ENCODE measurements around the gene C2CD2.

The C2CD2 gene

DNA sequence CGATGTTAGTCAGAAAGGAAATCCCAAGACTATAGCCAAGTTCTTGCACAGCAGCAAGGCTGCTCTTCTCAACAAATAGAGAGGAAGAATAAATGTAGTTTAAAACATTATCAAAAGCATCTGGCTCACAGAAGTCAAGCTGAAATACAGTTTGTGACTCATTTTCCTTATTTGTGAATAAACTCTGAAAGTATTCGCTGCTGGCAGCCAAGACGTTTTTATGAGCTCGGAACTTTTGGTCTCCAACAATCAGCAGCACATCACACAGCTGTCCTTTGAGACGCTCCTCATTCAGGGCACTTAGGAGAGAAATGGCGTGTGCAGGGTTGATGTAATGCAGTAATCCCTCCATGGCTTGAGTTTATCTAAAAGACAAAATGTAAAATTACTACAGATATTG, 39.9 kb upstream of the C2CD2 start:
- H3K4me3 ChIP-seq (ENCODE audit: low read length), result no peak overlapping the region
- no peak overlapping the region for H3K27ac ChIP-seq (ENCODE audit: low read depth, low read length)
- no peak overlapping the region for H3K4me2 ChIP-seq (ENCODE audit: low read length)
- H3K36me3 ChIP-seq (ENCODE audit: control insufficient read depth, low read length), result peaks cover 84% of the 10 kb centered on the region
- peaks cover 3% of the 10 kb centered on the region for H3K79me2 ChIP-seq (ENCODE audit: control insufficient read depth, low read length)
- no peaks in the 10 kb centered on the region for H4K20me1 ChIP-seq (ENCODE audit: control insufficient read depth, insufficient read depth, low read depth, low read length)
- H3K27me3 ChIP-seq (ENCODE audit: control insufficient read depth, low read length), result no peaks in the 10 kb centered on the region
- H3F3A ChIP-seq (ENCODE audit: control insufficient read depth, insufficient read depth), result no peaks in the 10 kb centered on the region; the same call in 1 of the 2 replicates
- peaks cover 10% of the 10 kb centered on the region for H3K9me3 ChIP-seq (ENCODE audit: control insufficient read depth, insufficient read depth, low read length)
- no peaks in the 10 kb centered on the region for H3K4me1 ChIP-seq (ENCODE audit: control insufficient read depth, low read length)
- no peaks in the 10 kb centered on the region for H3K9me2 ChIP-seq (replicated peaks; ENCODE audit: control insufficient read depth, low read length)
- TF ChIP-seq, protein P1, sequence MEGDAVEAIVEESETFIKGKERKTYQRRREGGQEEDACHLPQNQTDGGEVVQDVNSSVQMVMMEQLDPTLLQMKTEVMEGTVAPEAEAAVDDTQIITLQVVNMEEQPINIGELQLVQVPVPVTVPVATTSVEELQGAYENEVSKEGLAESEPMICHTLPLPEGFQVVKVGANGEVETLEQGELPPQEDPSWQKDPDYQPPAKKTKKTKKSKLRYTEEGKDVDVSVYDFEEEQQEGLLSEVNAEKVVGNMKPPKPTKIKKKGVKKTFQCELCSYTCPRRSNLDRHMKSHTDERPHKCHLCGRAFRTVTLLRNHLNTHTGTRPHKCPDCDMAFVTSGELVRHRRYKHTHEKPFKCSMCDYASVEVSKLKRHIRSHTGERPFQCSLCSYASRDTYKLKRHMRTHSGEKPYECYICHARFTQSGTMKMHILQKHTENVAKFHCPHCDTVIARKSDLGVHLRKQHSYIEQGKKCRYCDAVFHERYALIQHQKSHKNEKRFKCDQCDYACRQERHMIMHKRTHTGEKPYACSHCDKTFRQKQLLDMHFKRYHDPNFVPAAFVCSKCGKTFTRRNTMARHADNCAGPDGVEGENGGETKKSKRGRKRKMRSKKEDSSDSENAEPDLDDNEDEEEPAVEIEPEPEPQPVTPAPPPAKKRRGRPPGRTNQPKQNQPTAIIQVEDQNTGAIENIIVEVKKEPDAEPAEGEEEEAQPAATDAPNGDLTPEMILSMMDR (IDR thresholded peaks at IDR 0.05; ENCODE audit: low read depth, low read length, poor library complexity, severe bottlenecking), result no peak
- no peak for TF ChIP-seq EZH2phosphoT487 (IDR thresholded peaks at IDR 0.05; ENCODE audit: borderline replicate concordance, low read length)

DNA sequence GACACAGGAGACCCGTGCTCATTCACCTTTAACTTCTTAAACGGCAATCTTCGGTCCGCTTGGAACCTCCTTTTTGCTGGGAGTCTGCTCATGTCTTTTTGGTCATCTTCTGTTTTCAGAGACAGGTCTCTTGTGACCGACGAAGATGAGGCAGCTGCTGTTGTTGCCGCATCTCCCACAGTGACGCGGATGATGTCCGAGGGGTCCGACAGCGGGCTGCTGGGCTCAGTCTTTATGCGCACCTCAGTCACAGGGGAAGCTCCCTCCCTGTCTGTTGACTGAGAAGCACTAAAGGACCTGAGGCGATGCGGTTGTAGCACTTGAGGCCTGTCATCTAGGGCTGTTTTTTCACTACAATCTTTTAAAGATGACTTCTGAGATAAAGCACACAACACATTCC, 38.8 kb upstream of the C2CD2 start:
- no peaks in the 10 kb centered on the region for H3K9me2 ChIP-seq (replicated peaks; ENCODE audit: control insufficient read depth, low read length)
- no peaks in the 10 kb centered on the region; the same call in 1 of the 2 replicates for H3K79me2 ChIP-seq (ENCODE audit: control insufficient read depth, low read length)
- no peak overlapping the region for H3K4me2 ChIP-seq (ENCODE audit: low read length)
- H3K27me3 ChIP-seq (ENCODE audit: control insufficient read depth, low read length), result no peaks in the 10 kb centered on the region
- no peaks in the 10 kb centered on the region for H3K4me1 ChIP-seq (ENCODE audit: control insufficient read depth, low read length)
- H3K9me3 ChIP-seq (ENCODE audit: control insufficient read depth, insufficient read depth, low read length), result peaks cover 10% of the 10 kb centered on the region
- no peaks in the 10 kb centered on the region; the same call in 1 of the 2 replicates for H3F3A ChIP-seq (ENCODE audit: control insufficient read depth, insufficient read depth)
- H4K20me1 ChIP-seq (ENCODE audit: control insufficient read depth, insufficient read depth, low read depth, low read length), result no peaks in the 10 kb centered on the region
- no peak overlapping the region for H3K4me3 ChIP-seq (ENCODE audit: low read length)
- no peak overlapping the region for H3K27ac ChIP-seq (ENCODE audit: low read depth, low read length)
- TF ChIP-seq, protein P1 (IDR thresholded peaks at IDR 0.05; ENCODE audit: low read depth, low read length, poor library complexity, severe bottlenecking), result no peak
- TF ChIP-seq EZH2phosphoT487 (IDR thresholded peaks at IDR 0.05; ENCODE audit: borderline replicate concordance, low read length), result no peak
- H3K36me3 ChIP-seq (ENCODE audit: control insufficient read depth, low read length), result peaks cover 77% of the 10 kb centered on the region

DNA sequence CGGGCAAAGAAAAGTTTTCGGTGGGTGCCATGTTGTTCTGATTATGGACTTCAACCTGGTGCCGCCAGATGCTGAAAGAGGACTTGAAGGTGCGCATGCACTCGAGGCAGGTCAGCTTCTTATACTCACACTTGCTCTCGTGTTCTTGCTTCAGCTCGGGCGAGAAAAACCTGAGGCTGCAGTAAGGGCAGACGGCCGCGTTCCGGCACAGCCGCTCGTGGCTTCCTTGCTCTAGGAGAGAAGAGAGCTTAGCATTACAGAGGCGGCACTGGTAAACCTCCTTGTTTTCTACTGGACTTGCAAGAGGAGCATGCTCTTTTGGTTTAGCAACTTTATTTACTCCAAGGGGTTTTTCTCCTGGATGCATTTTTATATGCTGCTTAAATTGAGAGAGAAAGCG, 37.8 kb upstream of the C2CD2 start:
- Histone ChIP-seq H3K4me1 (ENCODE audit: control insufficient read depth, low read length) (no peaks in the 10 kb centered on the region), H3F3A (ENCODE audit: control insufficient read depth, insufficient read depth) (no peaks in the 10 kb centered on the region; the same call in 1 of the 2 replicates), H3K79me2 (ENCODE audit: control insufficient read depth, low read length) (no peaks in the 10 kb centered on the region; the same call in 1 of the 2 replicates), H3K9me2 (replicated peaks; ENCODE audit: control insufficient read depth, low read length) (no peaks in the 10 kb centered on the region), H3K4me2 (ENCODE audit: low read length) (no peak overlapping the region), H3K4me3 (ENCODE audit: low read length) (no peak overlapping the region), H3K27me3 (ENCODE audit: control insufficient read depth, low read length) (no peaks in the 10 kb centered on the region), H3K9me3 (ENCODE audit: control insufficient read depth, insufficient read depth, low read length) (peaks cover 10% of the 10 kb centered on the region), H4K20me1 (ENCODE audit: control insufficient read depth, insufficient read depth, low read depth, low read length) (no peaks in the 10 kb centered on the region), H3K27ac (ENCODE audit: low read depth, low read length) (no peak overlapping the region), H3K36me3 (ENCODE audit: control insufficient read depth, low read length) (peaks cover 69% of the 10 kb centered on the region)
- TF ChIP-seq EZH2phosphoT487 (IDR thresholded peaks at IDR 0.05; ENCODE audit: borderline replicate concordance, low read length), result no peak
- TF ChIP-seq, protein P1 (IDR thresholded peaks at IDR 0.05; ENCODE audit: low read depth, low read length, poor library complexity, severe bottlenecking), result no peak
